Uterus (tissue), 2 donors: ENCODE results near the gene GLT6D1.

ENCODE experiments used
- POLR2A ChIP-seq, 2 donors: fragments of 450-650 bp; IDR thresholded peaks; one replicate each; pipeline ENCODE4 v1.6.1; 2016; ENCODE audit warnings: antibody characterized with exemption in 2 of 2, mild to moderate bottlenecking in 1 of 2, moderate library complexity in 1 of 2
- TF ChIP-seq, protein P1 (sequence below), 4 experiments: fragments of 200-600 bp in 2 of 4; fragments of 450-650 bp in 2 of 4; sonication (generic) in 2 of 4; IDR thresholded peaks; one replicate each; pipeline ENCODE4 v1.5.1; 2016 to 2019; ENCODE audit warnings: antibody characterized with exemption in 4 of 4, mild to moderate bottlenecking in 2 of 4, moderate library complexity in 1 of 4

- TF ChIP-seq, protein P1, sequence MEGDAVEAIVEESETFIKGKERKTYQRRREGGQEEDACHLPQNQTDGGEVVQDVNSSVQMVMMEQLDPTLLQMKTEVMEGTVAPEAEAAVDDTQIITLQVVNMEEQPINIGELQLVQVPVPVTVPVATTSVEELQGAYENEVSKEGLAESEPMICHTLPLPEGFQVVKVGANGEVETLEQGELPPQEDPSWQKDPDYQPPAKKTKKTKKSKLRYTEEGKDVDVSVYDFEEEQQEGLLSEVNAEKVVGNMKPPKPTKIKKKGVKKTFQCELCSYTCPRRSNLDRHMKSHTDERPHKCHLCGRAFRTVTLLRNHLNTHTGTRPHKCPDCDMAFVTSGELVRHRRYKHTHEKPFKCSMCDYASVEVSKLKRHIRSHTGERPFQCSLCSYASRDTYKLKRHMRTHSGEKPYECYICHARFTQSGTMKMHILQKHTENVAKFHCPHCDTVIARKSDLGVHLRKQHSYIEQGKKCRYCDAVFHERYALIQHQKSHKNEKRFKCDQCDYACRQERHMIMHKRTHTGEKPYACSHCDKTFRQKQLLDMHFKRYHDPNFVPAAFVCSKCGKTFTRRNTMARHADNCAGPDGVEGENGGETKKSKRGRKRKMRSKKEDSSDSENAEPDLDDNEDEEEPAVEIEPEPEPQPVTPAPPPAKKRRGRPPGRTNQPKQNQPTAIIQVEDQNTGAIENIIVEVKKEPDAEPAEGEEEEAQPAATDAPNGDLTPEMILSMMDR (IDR thresholded peaks at IDR 0.05), result no peak
- TF ChIP-seq POLR2A (IDR thresholded peaks at IDR 0.05), result no peak
Observed at GRCh38 chr9:135611875-135612209, 27.5 kb downstream of the GLT6D1 start.
